Spinal cord (tissue), 10 donors: ENCODE data around the gene KLHL20. TPM values are rescaled to one million over a fixed set of nuclear protein-coding genes. Genes with fewer than 3 reads are reported as not detected.
"Not testable (repeated sequence)": the region's sequence is repeated elsewhere in the genome, so short reads cannot be mapped to it uniquely, and the experiment has no call there.

Experiments
- DNase-seq, 6 donors: peaks; one replicate each; pipeline versions ENCODE4 v3.0.0 to v3.0.0-alpha.2; 2013 to 2015; ENCODE audit warnings: low spot score in 6 of 6, low read depth in 4 of 6
- H3K27ac ChIP-seq: one replicate; pipeline ENCODE4 v1.5.1; 2013; ENCODE audit warnings: low read depth, low read length, control low read depth
- H3K27me3 ChIP-seq: one replicate; pipeline ENCODE4 v1.6.1; 2013; ENCODE audit warnings: low read length; ENCODE audit not compliant: control insufficient read depth, insufficient read depth
- H3K36me3 ChIP-seq: one replicate; pipeline ENCODE4 v1.6.1; 2013; ENCODE audit warnings: low read length; ENCODE audit not compliant: control insufficient read depth, insufficient read depth
- H3K4me1 ChIP-seq: one replicate; pipeline ENCODE4 v1.6.1; 2013; ENCODE audit warnings: low read length; ENCODE audit not compliant: control insufficient read depth, insufficient read depth
- H3K4me3 ChIP-seq: one replicate; pipeline ENCODE4 v1.5.1; 2013; ENCODE audit warnings: low read depth, low read length, control low read depth
- H3K9me3 ChIP-seq: one replicate; pipeline ENCODE4 v1.6.1; 2013; ENCODE audit warnings: low read length; ENCODE audit not compliant: control insufficient read depth, insufficient read depth
- WGBS: methylation state at CpG from one replicate; pipeline ENCODE4 v1.1.5; 2013; ENCODE audit warnings: missing lambda C conversion rate; ENCODE audit not compliant: insufficient coverage; 5-methylcytosine and 5-hydroxymethylcytosine counted together
- polyA plus RNA-seq, 2 donors: library from polyadenylated mRNA; unstranded; fragments of 120-200 nt; gene quantifications; one replicate each; pipeline ENCODE4 v1.2.1, GENCODE V29; 2013; ENCODE audit not compliant: insufficient read length in 2 of 2
- total RNA-seq, 2 donors: library from RNA; depleted of rRNA in 1 of 2; stranded (reverse); fragments of 120-200 nt in 1 of 2; fragments of >200 nt in 1 of 2; gene quantifications; one replicate each; pipeline versions ENCODE4 v1.2.3 to v1.2.4, GENCODE V29; 2013 to 2014
- donor health status: healthy.

The KLHL20 gene
- total and polyA plus RNA-seq, 4 donors: 22.3 to 35.0 (median 27.8) TPM

- not testable (repeated sequence) for H3K4me3 ChIP-seq, H3K4me1 ChIP-seq, H3K27me3 ChIP-seq, H3K27ac ChIP-seq, DNase-seq, H3K9me3 ChIP-seq
- no CpG with 5 or more reads among the region's 2 CpGs for WGBS
- H3K36me3 ChIP-seq: peaks cover 18% of the 10 kb centered on the region
These were observed 21.3 kb downstream of the KLHL20 start for GRCh38 chr1:173736104-173736503.

DNA sequence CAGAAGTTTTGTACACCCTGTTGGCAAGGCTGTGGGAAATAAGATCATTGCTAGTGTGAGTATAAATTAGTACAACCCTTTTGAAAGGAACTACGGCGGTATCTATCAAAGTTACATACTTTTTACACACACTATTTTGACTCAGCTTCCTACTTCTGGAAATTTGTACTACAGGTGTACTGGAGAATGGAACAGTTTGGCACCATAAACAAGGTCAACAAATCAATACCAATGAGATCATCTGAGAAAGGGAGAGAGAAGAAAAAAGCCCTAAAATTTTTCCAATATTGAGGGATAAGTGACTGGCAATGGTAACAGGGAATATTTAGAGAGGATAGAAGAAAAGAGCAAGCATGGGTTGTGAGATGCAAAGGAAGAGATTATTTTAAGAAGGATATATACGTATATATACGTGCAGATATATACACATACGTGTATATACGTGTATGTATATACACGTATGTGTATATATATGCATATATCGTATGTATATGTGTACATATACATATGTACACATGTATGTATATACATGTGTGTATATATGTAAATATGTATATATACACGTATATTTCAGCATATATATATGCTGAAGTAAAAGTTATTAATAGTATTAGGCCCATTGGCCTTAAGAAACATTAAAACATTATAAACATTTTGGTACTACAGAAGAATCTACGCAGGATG, 27.6 kb downstream of the KLHL20 start:
- Histone ChIP-seq H3K4me3 (no peak overlapping the region), H3K36me3 (peaks cover 4% of the 10 kb centered on the region), H3K9me3 (peaks cover 4% of the 10 kb centered on the region), H3K27ac (no peak overlapping the region), H3K27me3 (no peaks in the 10 kb centered on the region), H3K4me1 (no peaks in the 10 kb centered on the region)
- no peak for DNase-seq
- WGBS: no CpG with 5 or more reads among the region's 10 CpGs

DNA sequence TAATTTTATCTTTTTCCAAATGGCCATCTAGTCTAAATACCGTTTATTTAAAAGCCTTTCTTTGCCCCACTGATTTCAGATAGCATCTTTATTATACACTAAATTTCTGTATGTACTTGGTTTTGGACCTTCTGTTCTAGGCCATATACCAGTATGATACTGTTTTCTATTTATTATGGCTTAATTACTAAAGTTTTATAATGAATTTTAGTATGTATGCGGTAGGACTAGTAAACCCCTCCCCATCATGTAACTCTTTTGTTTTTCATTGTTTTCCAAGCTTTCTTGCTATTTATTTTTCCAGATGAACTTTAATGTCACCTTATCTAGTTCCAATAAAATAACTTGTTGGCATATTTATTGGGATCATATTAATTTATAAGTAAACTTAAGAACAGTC, 29.9 kb downstream of the KLHL20 start:
- no peaks in the 10 kb centered on the region for H3K27me3 ChIP-seq
- H3K4me1 ChIP-seq: no peaks in the 10 kb centered on the region
- no peak overlapping the region for H3K27ac ChIP-seq
- no peak for DNase-seq
- no peak overlapping the region for H3K4me3 ChIP-seq
- no CpG with 5 or more reads among the region's 2 CpGs for WGBS
- no peaks in the 10 kb centered on the region for H3K36me3 ChIP-seq
- H3K9me3 ChIP-seq: no peaks in the 10 kb centered on the region

- no peak for DNase-seq
- H3K4me1 ChIP-seq: no peaks in the 10 kb centered on the region
- H3K36me3 ChIP-seq: peaks cover 9% of the 10 kb centered on the region
- no peak overlapping the region for H3K27ac ChIP-seq
- WGBS: no CpG with 5 or more reads among the region's 4 CpGs
- H3K27me3 ChIP-seq: no peaks in the 10 kb centered on the region
- no peak overlapping the region for H3K4me3 ChIP-seq
- H3K9me3 ChIP-seq: no peaks in the 10 kb centered on the region
These were observed 34.4 kb downstream of the KLHL20 start for GRCh38 chr1:173749137-173749536.

GRCh38 chr1:173753830-173754229, 39.0 kb downstream of the KLHL20 start:
- Histone ChIP-seq H3K4me1 (no peaks in the 10 kb centered on the region), H3K36me3 (peaks cover 28% of the 10 kb centered on the region), H3K9me3 (no peaks in the 10 kb centered on the region), H3K27ac (no peak overlapping the region), H3K27me3 (no peaks in the 10 kb centered on the region), H3K4me3 (no peak overlapping the region)
- no peak for DNase-seq

- WGBS: 100% methylated on average over 1 of the region's 4 CpGs
- Histone ChIP-seq H3K36me3 (peaks cover 30% of the 10 kb centered on the region), H3K9me3 (peaks cover 2% of the 10 kb centered on the region), H3K4me1 (no peaks in the 10 kb centered on the region), H3K4me3 (no peak overlapping the region), H3K27me3 (no peaks in the 10 kb centered on the region), H3K27ac (no peak overlapping the region)
- no peak for DNase-seq
These were observed 42.9 kb downstream of the KLHL20 start for GRCh38 chr1:173757666-173758065.

DNA sequence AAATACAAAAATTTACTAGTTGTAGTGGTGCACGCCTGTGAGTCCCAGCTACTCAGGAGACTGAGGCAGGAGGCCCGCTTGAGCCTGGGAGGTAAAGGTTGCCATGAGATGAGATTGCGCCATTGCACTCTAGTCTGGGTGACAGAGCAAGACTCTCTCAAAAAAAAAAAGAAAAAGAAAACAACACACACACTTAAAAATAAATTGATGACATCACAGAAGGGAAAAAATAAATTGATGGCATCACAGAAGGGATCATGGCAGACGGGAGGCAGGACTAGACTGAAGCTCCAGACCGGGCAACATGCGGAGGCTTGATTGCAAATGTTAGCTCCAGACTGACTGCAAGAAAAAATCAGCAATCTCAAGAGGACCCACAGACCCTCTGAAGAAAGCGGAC, 43.3 kb downstream of the KLHL20 start:
- Histone ChIP-seq H3K4me3 (no peak overlapping the region), H3K27ac (no peak overlapping the region), H3K9me3 (peaks cover 2% of the 10 kb centered on the region), H3K36me3 (peaks cover 26% of the 10 kb centered on the region), H3K4me1 (no peaks in the 10 kb centered on the region), H3K27me3 (no peaks in the 10 kb centered on the region)
- 100% methylated on average over 3 of the region's 7 CpGs for WGBS
- no peak for DNase-seq

GRCh38 chr1:173758980-173759379, 44.2 kb downstream of the KLHL20 start:
- no peaks in the 10 kb centered on the region for H3K27me3 ChIP-seq
- 93% methylated on average over 3 of the region's 5 CpGs for WGBS
- no peak overlapping the region for H3K27ac ChIP-seq
- no peak for DNase-seq
- peaks cover 2% of the 10 kb centered on the region for H3K9me3 ChIP-seq
- H3K4me3 ChIP-seq: no peak overlapping the region
- H3K4me1 ChIP-seq: no peaks in the 10 kb centered on the region
- peaks cover 26% of the 10 kb centered on the region for H3K36me3 ChIP-seq

DNA sequence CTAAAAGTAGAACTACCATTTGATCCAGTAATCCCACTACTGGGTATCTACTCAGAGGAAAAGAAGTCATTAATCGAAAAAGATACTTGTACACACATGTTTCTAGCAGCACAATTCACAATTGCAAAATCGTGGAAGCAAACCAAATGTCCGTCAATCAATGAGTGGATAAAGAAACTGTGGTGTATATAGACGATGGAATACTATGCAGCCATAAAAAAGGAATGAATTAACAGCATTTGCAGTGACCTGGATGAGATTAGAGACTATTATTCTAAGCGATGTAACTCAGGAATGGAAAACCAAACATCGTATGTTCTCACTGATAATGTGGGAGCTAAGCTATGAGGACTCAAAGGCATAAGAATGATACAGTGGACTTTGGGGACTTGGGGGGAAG, 49.5 kb downstream of the KLHL20 start:
- H3K27me3 ChIP-seq, H3K4me3 ChIP-seq, DNase-seq, H3K36me3 ChIP-seq, H3K9me3 ChIP-seq, H3K27ac ChIP-seq, H3K4me1 ChIP-seq: not testable (repeated sequence)
- 100% methylated on average over 3 of the region's 6 CpGs for WGBS

DNA sequence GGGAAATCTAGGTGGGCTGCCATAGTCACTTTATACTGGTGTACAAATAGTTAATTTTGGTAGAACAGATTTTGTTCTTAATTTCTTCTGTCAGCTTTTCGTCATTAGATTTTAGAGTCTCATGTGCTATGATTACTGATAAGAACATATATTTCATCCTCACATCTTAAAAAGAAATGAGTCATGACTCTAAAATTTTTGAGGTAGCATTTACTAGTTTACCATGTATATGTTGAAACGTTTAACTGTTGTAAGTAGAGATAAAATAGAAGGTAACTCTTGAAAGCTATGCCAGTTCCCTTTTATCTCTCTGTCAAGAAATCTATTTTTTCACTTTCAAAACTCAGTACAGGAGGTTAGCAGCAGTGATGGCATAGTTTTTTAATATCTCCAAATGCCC, 53.4 kb downstream of the KLHL20 start:
- no peak overlapping the region for H3K4me3 ChIP-seq
- H3K9me3 ChIP-seq: peaks cover 4% of the 10 kb centered on the region
- no peaks in the 10 kb centered on the region for H3K4me1 ChIP-seq
- DNase-seq: no peak
- no peaks in the 10 kb centered on the region for H3K27me3 ChIP-seq
- H3K27ac ChIP-seq: no peak overlapping the region
- no CpG with 5 or more reads among the region's 2 CpGs for WGBS
- H3K36me3 ChIP-seq: peaks cover 6% of the 10 kb centered on the region
